AG10803 (cell line): ENCODE measurements around the gene STARD3.

Experiments used
- DNase-seq: peaks from one replicate; pipeline ENCODE4 v3.0.0; 2010; ENCODE audit warnings: low read depth
- H3K4me3 ChIP-seq: 2 replicates; pipeline ENCODE4 v1.5.1; 2011; ENCODE audit warnings: mild to moderate bottlenecking, low read length, control low read depth
- CTCF ChIP-seq: conservative IDR thresholded peaks from 2 replicates; pipeline ENCODE4 v1.5.1; 2011; ENCODE audit warnings: mild to moderate bottlenecking, low read length, control low read depth, inconsistent platforms

Gene STARD3

GRCh38 chr17:39617446-39618245 is 19.3 kb upstream of the STARD3 start:
- TF ChIP-seq CTCF, result no peak
- peak overlapping the region; percentile 69 for H3K4me3 ChIP-seq
- DNase-seq, result peak; percentile 49

- H3K4me3 ChIP-seq, result peak overlapping the region; percentile 69
- no peak for TF ChIP-seq CTCF
- no peak for DNase-seq
Observed at GRCh38 chr17:39618246-39618913, 18.6 kb upstream of the STARD3 start.

- no peak overlapping the region for H3K4me3 ChIP-seq
- TF ChIP-seq CTCF, result no peak
- no peak for DNase-seq
Observed at GRCh38 chr17:39618956-39619785, 17.8 kb upstream of the STARD3 start.

- no peak for TF ChIP-seq CTCF
- no peak overlapping the region for H3K4me3 ChIP-seq
- no peak for DNase-seq
Observed at GRCh38 chr17:39619786-39620101, 17.2 kb upstream of the STARD3 start.

DNA sequence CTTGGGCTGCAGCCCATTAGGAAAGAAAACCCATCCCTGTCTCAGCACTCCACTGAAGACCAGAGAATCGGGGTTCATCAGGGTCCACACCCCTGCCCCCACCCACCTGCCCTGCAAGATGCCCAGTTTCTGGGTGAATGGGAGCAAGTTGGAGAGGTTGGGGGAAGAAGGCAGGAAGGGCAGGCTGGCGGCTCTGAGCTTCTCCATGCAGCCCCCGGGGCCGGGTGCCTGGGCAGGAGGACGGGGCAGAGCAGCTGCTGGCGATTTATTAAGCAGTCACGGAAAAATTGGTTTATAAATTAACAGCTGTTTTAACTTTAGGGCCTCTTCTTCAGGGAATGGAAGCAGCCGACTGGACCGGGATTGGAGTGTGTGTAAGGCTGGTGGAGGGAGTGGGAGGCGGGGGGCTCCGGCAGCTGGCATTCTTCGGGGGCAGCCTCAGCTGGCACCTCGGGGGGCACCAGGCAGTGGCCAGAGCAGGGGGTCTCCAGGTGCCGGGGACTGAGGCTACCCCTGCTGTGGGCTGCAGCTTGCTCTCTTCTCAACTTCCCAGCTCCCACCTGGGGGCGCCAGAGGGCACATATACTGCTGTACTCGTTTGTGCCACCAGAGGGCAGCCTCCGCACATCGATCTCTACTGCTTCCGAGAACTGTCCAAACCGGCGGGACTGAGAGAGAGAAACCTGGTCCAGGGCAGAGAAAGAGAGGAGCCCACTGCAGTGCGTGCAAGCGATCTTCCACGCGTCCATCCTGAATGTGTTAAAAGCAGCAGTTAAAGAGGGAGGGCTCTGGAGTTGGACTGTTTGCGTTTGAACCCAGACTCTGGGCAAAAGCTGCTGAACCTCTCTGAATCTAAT is 15.2 kb upstream of the STARD3 start:
- H3K4me3 ChIP-seq, result no peak overlapping the region; the same call in 1 of the 2 replicates
- TF ChIP-seq CTCF, result peak; percentile 100
- peak; percentile 65 for DNase-seq

- DNase-seq, result no peak
- H3K4me3 ChIP-seq, result no peak overlapping the region; the same call in 1 of the 2 replicates
- TF ChIP-seq CTCF, result no peak
Observed at GRCh38 chr17:39622380-39623006, 14.5 kb upstream of the STARD3 start.
